ENCODE data around the gene SLC50A1.

- TF ChIP-seq BCL11B (tag by site-specific recombination; IDR thresholded peaks at IDR 0.05; ENCODE audit: low read depth) (no peak), CTCF (tag by site-specific recombination; IDR thresholded peaks at IDR 0.05) (no peak), ZNF311 (tag by site-specific recombination; IDR thresholded peaks at IDR 0.05; ENCODE audit: borderline replicate concordance) (no peak), ZNF510 (tag by site-specific recombination; IDR thresholded peaks at IDR 0.05; ENCODE audit: insufficient replicate concordance) (no peak)
Observed at GRCh38 chr1:155136748-155137147, 1.1 kb downstream of the SLC50A1 start.

Data from HEK293 (cell line).